Kidney epithelial cell (primary cell): ENCODE data around the gene AMIGO3. TPM values are rescaled to one million over a fixed set of nuclear protein-coding genes. Genes with fewer than 3 reads are reported as not detected.

ENCODE experiments used
- DNase-seq: peaks from one replicate; pipeline ENCODE4 v3.0.0-alpha.2; 2010; ENCODE audit warnings: low read depth
- H3K27me3 ChIP-seq: 2 replicates; pipeline ENCODE4 v1.6.0; 2011; ENCODE audit warnings: low read length; ENCODE audit not compliant: control insufficient read depth, insufficient read depth
- H3K36me3 ChIP-seq: 2 replicates; pipeline ENCODE4 v1.5.1; 2011; ENCODE audit warnings: low read length; ENCODE audit not compliant: control insufficient read depth, insufficient read depth
- H3K4me3 ChIP-seq: 2 replicates; pipeline ENCODE4 v1.5.1; 2011; ENCODE audit warnings: low read depth, mild to moderate bottlenecking, control low read depth, low read length
- CTCF ChIP-seq: IDR thresholded peaks from 2 replicates; pipeline ENCODE4 v1.5.1; 2011; ENCODE audit warnings: mild to moderate bottlenecking, moderate library complexity, low read length, control low read depth, inconsistent platforms; ENCODE audit not compliant: insufficient read depth, poor library complexity, severe bottlenecking
- total RNA-seq: library from RNA; depleted of rRNA; stranded (reverse); fragments of >200 nt; gene quantifications from 2 replicates; pipeline ENCODE4 v1.2.3, GENCODE V29; 2015

AMIGO3 gene
- 2.9 TPM in 1 of 2 replicates, not detected in the other for total RNA-seq

- H3K27me3 ChIP-seq, result peaks cover 11% of the 10 kb centered on the region
- peaks cover 1% of the 10 kb centered on the region for H3K36me3 ChIP-seq
- H3K4me3 ChIP-seq, result peak within 1 kb of the TSS; percentile 49
- peak; percentile 61 for TF ChIP-seq CTCF
- DNase-seq, result peak; percentile 70
Observed at GRCh38 chr3:49719214-49719884, at the start of gene AMIGO3. Gene AMIGO3, minus strand, starts transcription at chr3:49719684. Its CDS starts 219 bp downstream, at chr3:49719465.

- DNase-seq, result no peak
- no peak for TF ChIP-seq CTCF
- Histone ChIP-seq H3K36me3 (no peaks in the 10 kb centered on the region), H3K27me3 (no peaks in the 10 kb centered on the region), H3K4me3 (no peak overlapping the region)
Observed at GRCh38 chr3:49763981-49764380, 44.5 kb upstream of the AMIGO3 start.

GRCh38 chr3:49761661-49762060, 42.2 kb upstream of the AMIGO3 start:
- Histone ChIP-seq H3K4me3 (no peak overlapping the region), H3K27me3 (no peaks in the 10 kb centered on the region), H3K36me3 (no peaks in the 10 kb centered on the region)
- DNase-seq, result no peak
- no peak for TF ChIP-seq CTCF

- H3K4me3 ChIP-seq, result no peak overlapping the region
- H3K36me3 ChIP-seq, result no peaks in the 10 kb centered on the region
- no peak for TF ChIP-seq CTCF
- DNase-seq, result no peak
- no peaks in the 10 kb centered on the region for H3K27me3 ChIP-seq
Observed at GRCh38 chr3:49759226-49759625, 39.7 kb upstream of the AMIGO3 start.

GRCh38 chr3:49757197-49757596, 37.7 kb upstream of the AMIGO3 start:
- no peak for DNase-seq

More at GRCh38 chr3:49757197-49757596, 37.7 kb upstream of the AMIGO3 start:
- Histone ChIP-seq H3K4me3 (no peak overlapping the region), H3K36me3 (no peaks in the 10 kb centered on the region), H3K27me3 (no peaks in the 10 kb centered on the region)
- TF ChIP-seq CTCF, result no peak
